Colonic mucosa (tissue), 4 donors: ENCODE measurements around the gene CCDC30. TPM values are rescaled to one million over a fixed set of nuclear protein-coding genes. Genes with fewer than 3 reads are reported as not detected.

Source experiments
- DNase-seq: peaks from one replicate; pipeline ENCODE4 v3.0.0-alpha.2; 2020
- H3K27ac ChIP-seq: fragments of 200-600 bp; one replicate; pipeline ENCODE4 v1.8.0; 2021
- H3K27me3 ChIP-seq: fragments of 200-600 bp; one replicate; pipeline ENCODE4 v1.8.0; 2021
- H3K36me3 ChIP-seq: fragments of 200-600 bp; one replicate; pipeline ENCODE4 v1.8.0; 2021
- H3K4me1 ChIP-seq: fragments of 200-600 bp; one replicate; pipeline ENCODE4 v1.8.0; 2021; ENCODE audit warnings: mild to moderate bottlenecking
- H3K4me3 ChIP-seq: fragments of 200-600 bp; one replicate; pipeline ENCODE4 v1.8.0; 2021
- H3K9ac ChIP-seq, 2 donors: one replicate each; pipeline ENCODE4 v1.7.0; 2013; ENCODE audit warnings: control low read depth in 2 of 2, low read depth in 2 of 2, low read length in 2 of 2
- H3K9me3 ChIP-seq: fragments of 200-600 bp; one replicate; pipeline ENCODE4 v1.8.0; 2021
- CTCF ChIP-seq: fragments of 200-600 bp; IDR thresholded peaks from one replicate; pipeline ENCODE4 v1.8.0; 2022; ENCODE audit warnings: antibody characterized with exemption, mild to moderate bottlenecking
- intact Hi-C: fragments of 100-400 bp; cut with DNase I; formaldehyde crosslinking; loops from one replicate; pipeline ENCODE4 v1.14.1; 2022
- total RNA-seq, 2 donors: library from RNA; stranded (reverse); fragmentation: NEBNext Ultra II Directional in 1 of 2; extraction: Animal tissue kit (Norgen Biotek cat#: 25700) in 1 of 2; gene quantifications; one replicate each; pipeline ENCODE4 v1.2.1, GENCODE V29; 2021
- donor health status: healthy.
- donor health status: DM: no; HTN: no; CAD: no.
- donor health status: DM: no; HTN: no; CAD: no.

The CCDC30 gene
- total RNA-seq = 1 to 10 TPM; 1.5 to 1.8 TPM

- Histone ChIP-seq H3K9me3 (no peaks in the 10 kb centered on the region), H3K4me1 (no peaks in the 10 kb centered on the region), H3K27ac (peak within 1 kb of the TSS; percentile 37), H3K36me3 (peaks cover 4% of the 10 kb centered on the region), H3K9ac (peak within 1 kb of the TSS; percentile 53 to 65), H3K27me3 (no peaks in the 10 kb centered on the region), H3K4me3 (peak within 1 kb of the TSS; percentile 83)
- intact Hi-C loops = loop anchor here (10.0 kb wide), 1 partner anchor 118 kb away; no protein-coding TSS in a partner anchor
- no peak for TF ChIP-seq CTCF
- DNase-seq = peak; percentile 97
Observed at GRCh38 chr1:42462828-42463763, at the start of gene CCDC30. Gene CCDC30, plus strand, starts transcription at chr1:42463286. Its CDS starts 17,266 bp downstream, at chr1:42480552.

GRCh38 chr1:42414551-42415496, 48.3 kb upstream of the CCDC30 start:
- intact Hi-C loops = no loop called here
- Histone ChIP-seq H3K4me1 (no peaks in the 10 kb centered on the region), H3K4me3 (no peak overlapping the region), H3K9ac (no peak overlapping the region), H3K9me3 (no peaks in the 10 kb centered on the region), H3K27ac (no peak overlapping the region), H3K36me3 (no peaks in the 10 kb centered on the region), H3K27me3 (no peaks in the 10 kb centered on the region)
- no peak for TF ChIP-seq CTCF
- DNase-seq = no peak

- H3K4me1 ChIP-seq = no peaks in the 10 kb centered on the region
- intact Hi-C loops = no loop called here
- no peaks in the 10 kb centered on the region for H3K9me3 ChIP-seq
- no peaks in the 10 kb centered on the region for H3K36me3 ChIP-seq
- no peak overlapping the region for H3K4me3 ChIP-seq
- no peak for TF ChIP-seq CTCF
- no peak overlapping the region for H3K27ac ChIP-seq
- no peaks in the 10 kb centered on the region for H3K27me3 ChIP-seq
- no peak for DNase-seq
- no peak overlapping the region for H3K9ac ChIP-seq
Observed at GRCh38 chr1:42417166-42417565, 45.9 kb upstream of the CCDC30 start.

GRCh38 chr1:42418516-42418915, 44.6 kb upstream of the CCDC30 start:
- Histone ChIP-seq H3K9me3 (no peaks in the 10 kb centered on the region), H3K9ac (no peak overlapping the region), H3K27ac (no peak overlapping the region), H3K27me3 (no peaks in the 10 kb centered on the region), H3K4me1 (no peaks in the 10 kb centered on the region), H3K36me3 (no peaks in the 10 kb centered on the region), H3K4me3 (no peak overlapping the region)
- no peak for TF ChIP-seq CTCF
- intact Hi-C loops = no loop called here
- DNase-seq = no peak

- no peaks in the 10 kb centered on the region for H3K9me3 ChIP-seq
- no peak for DNase-seq
- no peaks in the 10 kb centered on the region for H3K4me1 ChIP-seq
- H3K9ac ChIP-seq = no peak overlapping the region
- H3K27me3 ChIP-seq = no peaks in the 10 kb centered on the region
- H3K27ac ChIP-seq = no peak overlapping the region
- no peak for TF ChIP-seq CTCF
- intact Hi-C loops = no loop called here
- H3K36me3 ChIP-seq = no peaks in the 10 kb centered on the region
- H3K4me3 ChIP-seq = no peak overlapping the region
Observed at GRCh38 chr1:42419126-42419821, 43.8 kb upstream of the CCDC30 start.
